HK-2 (cell line): ENCODE data around the gene VMAC.
"Not testable (repeated sequence)": the region's sequence is repeated elsewhere in the genome, so short reads cannot be mapped to it uniquely, and the experiment has no call there.

Experiments
- DNase-seq: peaks from one replicate; pipeline ENCODE4 v3.0.0-alpha.2; 2018; ENCODE audit not compliant: unreplicated experiment

The VMAC gene

GRCh38 chr19:5884065-5884811 is 20.4 kb upstream of the VMAC start:
- DNase-seq = not testable (repeated sequence)

GRCh38 chr19:5889288-5889971 is 15.2 kb upstream of the VMAC start:
- DNase-seq = no peak

- DNase-seq = no peak
Measured at GRCh38 chr19:5890099-5890498, 14.6 kb upstream of the VMAC start.

- no peak for DNase-seq
Measured at GRCh38 chr19:5891572-5891937, 13.1 kb upstream of the VMAC start.

GRCh38 chr19:5891938-5892771 is 12.5 kb upstream of the VMAC start:
- peak; percentile 63 for DNase-seq

- DNase-seq = no peak
Measured at GRCh38 chr19:5892772-5893275, 11.8 kb upstream of the VMAC start.

- no peak for DNase-seq
Measured at GRCh38 chr19:5893296-5893903, 11.3 kb upstream of the VMAC start.

- no peak for DNase-seq
Measured at GRCh38 chr19:5893907-5894703, 10.6 kb upstream of the VMAC start.

- no peak for DNase-seq
Measured at GRCh38 chr19:5894704-5895349, 9.8 kb upstream of the VMAC start.

GRCh38 chr19:5895409-5895808 is 9.3 kb upstream of the VMAC start:
- no peak for DNase-seq

- DNase-seq = no peak
Measured at GRCh38 chr19:5895890-5896289, 8.8 kb upstream of the VMAC start.

GRCh38 chr19:5896365-5897076 is 8.2 kb upstream of the VMAC start:
- DNase-seq = no peak

GRCh38 chr19:5897189-5897969 is 7.3 kb upstream of the VMAC start:
- DNase-seq = no peak

- DNase-seq = no peak
Measured at GRCh38 chr19:5899728-5900526, 4.7 kb upstream of the VMAC start.

- DNase-seq = no peak
Measured at GRCh38 chr19:5900976-5901375, 3.7 kb upstream of the VMAC start.

- no peak for DNase-seq
Measured at GRCh38 chr19:5903056-5903623, 1.5 kb upstream of the VMAC start.

- peak; percentile 98 for DNase-seq
Measured at GRCh38 chr19:5903624-5904351, 884 bp upstream of the VMAC start, which contains the start of gene NDUFA11. TSS of gene NDUFA11 (minus strand) at chr19:5903790. CDS start at chr19:5903708, 82 bp downstream.
